HepG2 (cell line): Measurements from ENCODE around the gene CYP4V2. TPM values are rescaled to one million over a fixed set of nuclear protein-coding genes. Genes with fewer than 3 reads are reported as not detected.

Experiments
- BHLHE40 ChIP-seq: IDR thresholded peaks from 2 replicates; pipeline ENCODE4 v1.6.1; 2011; ENCODE audit warnings: low read length, improper control_type of control experiment
- BRCA1 ChIP-seq: sonication (generic); formaldehyde crosslinking; IDR thresholded peaks from 2 replicates; pipeline ENCODE4 v1.4.0; 2020; ENCODE audit warnings: missing genetic modification reagents
- GATAD2A ChIP-seq: IDR thresholded peaks from 2 replicates; pipeline ENCODE4 v1.6.1; 2016
- GRHL1 ChIP-seq: sonication (generic); formaldehyde crosslinking; conservative IDR thresholded peaks from 2 replicates; pipeline ENCODE4 v1.8.0; 2022; ENCODE audit warnings: missing genetic modification reagents
- HNF1B ChIP-seq: sonication (generic); formaldehyde crosslinking; IDR thresholded peaks from 2 replicates; pipeline ENCODE4 v1.5.1; 2020; ENCODE audit warnings: mild to moderate bottlenecking, moderate library complexity, missing genetic modification reagents
- HNF4A ChIP-seq: sonication (generic); formaldehyde crosslinking; IDR thresholded peaks from 2 replicates; pipeline ENCODE4 v1.4.0; 2020; ENCODE audit warnings: missing genetic modification reagents
- HOMEZ ChIP-seq: IDR thresholded peaks from 2 replicates; pipeline ENCODE4 v1.6.1; 2016; ENCODE audit warnings: low read depth
- MED1 ChIP-seq: sonication (generic); formaldehyde crosslinking; IDR thresholded peaks from 2 replicates; pipeline ENCODE4 v1.4.0; 2020; ENCODE audit warnings: missing genetic modification reagents
- MYC ChIP-seq: sonication (generic); formaldehyde crosslinking; IDR thresholded peaks from 2 replicates; pipeline ENCODE4 v1.9.0; 2021; ENCODE audit warnings: missing genetic modification reagents, borderline replicate concordance
- NCOA2 ChIP-seq: sonication (generic); formaldehyde crosslinking; IDR thresholded peaks from 2 replicates; pipeline ENCODE4 v1.8.0; 2022; ENCODE audit warnings: inconsistent platforms
- NPAS2 ChIP-seq: sonication (generic); formaldehyde crosslinking; IDR thresholded peaks from 2 replicates; pipeline ENCODE4 v1.8.0; 2022; ENCODE audit warnings: mild to moderate bottlenecking, missing genetic modification reagents, borderline replicate concordance
- NR2C2 ChIP-seq: sonication (generic); formaldehyde crosslinking; IDR thresholded peaks from 2 replicates; pipeline ENCODE4 v1.4.0; 2020; ENCODE audit warnings: missing genetic modification reagents, mild to moderate bottlenecking, moderate library complexity, borderline replicate concordance
- RAD21 ChIP-seq: fragments of 450-650 bp; formaldehyde crosslinking; IDR thresholded peaks from 2 replicates; pipeline ENCODE4 v1.5.0; 2020; ENCODE audit warnings: mild to moderate bottlenecking
- SAP130 ChIP-seq: IDR thresholded peaks from 2 replicates; pipeline ENCODE4 v1.6.1; 2016; ENCODE audit warnings: low read depth
- STAG1 ChIP-seq: sonication (generic); formaldehyde crosslinking; IDR thresholded peaks from 2 replicates; pipeline ENCODE4 v1.4.0; 2020; ENCODE audit warnings: missing genetic modification reagents
- USF2 ChIP-seq, 2 experiments: sonication (generic) in 1 of 2; formaldehyde crosslinking in 1 of 2; IDR thresholded peaks; 2 replicates each; pipeline versions ENCODE4 v1.5.1 to v1.6.1; 2011 to 2020; ENCODE audit warnings: borderline replicate concordance in 1 of 2, low read depth in 1 of 2, low read length in 1 of 2, mild to moderate bottlenecking in 1 of 2, missing genetic modification reagents in 1 of 2, moderate library complexity in 1 of 2
- ZFP36 ChIP-seq: fragments of 150-350 bp; IDR thresholded peaks from 2 replicates; pipeline ENCODE4 v1.6.1; 2018; ENCODE audit warnings: borderline replicate concordance, low read length, low read depth; ENCODE audit not compliant: partially characterized antibody
- ZGPAT ChIP-seq: IDR thresholded peaks from 2 replicates; pipeline ENCODE4 v1.6.1; 2016; ENCODE audit warnings: mild to moderate bottlenecking
- ZNF331 ChIP-seq: sonication (generic); formaldehyde crosslinking; IDR thresholded peaks from 2 replicates; pipeline ENCODE4 v1.4.0; 2020; ENCODE audit warnings: missing genetic modification reagents
- ZNF337 ChIP-seq: sonication (generic); formaldehyde crosslinking; IDR thresholded peaks from 2 replicates; pipeline ENCODE4 v1.5.1; 2020; ENCODE audit warnings: missing genetic modification reagents, low read depth, mild to moderate bottlenecking, borderline replicate concordance
- ZNF792 ChIP-seq: IDR thresholded peaks from 2 replicates; pipeline ENCODE4 v1.6.1; 2016
- ZSCAN9 ChIP-seq: IDR thresholded peaks from 2 replicates; pipeline ENCODE4 v1.6.1; 2016; ENCODE audit warnings: borderline replicate concordance
- polyA plus RNA-seq, 8 experiments: library from polyadenylated mRNA; depleted of rRNA in 3 of 8; stranded (reverse) in 7 of 8; unstranded in 1 of 8; fragments of >200 nt; fragmentation: Illumina TruSeq in 4 of 8; extraction: Trizol in 4 of 8; gene quantifications; 2 replicates each; pipeline versions ENCODE4 v1.2.1 to v1.2.3, GENCODE V29; 2011 to 2016; ENCODE audit warnings: low read depth in 4 of 8, missing spikeins in 1 of 8, mixed read lengths in 1 of 8; ENCODE audit not compliant: insufficient read depth in 1 of 8
- total RNA-seq, 5 experiments: library from RNA; depleted of rRNA; stranded (reverse); fragments of >200 nt; fragmentation: Illumina TruSeq; extraction: Trizol; gene quantifications; 2 replicates each; pipeline ENCODE4 v1.2.3, GENCODE V29; 2016; ENCODE audit warnings: low read depth in 1 of 5

Gene CYP4V2
- total and polyA plus RNA-seq, 2 of the 13 experiments (the other 11 are each of a cell fraction or from before 2014, with no cell fraction given): 4.7 to 7.2 TPM

- TF ChIP-seq ZSCAN9 (CRISPR knock-in tag) (0 out of 2 replicates have a peak, but pooled peaks have one; percentile 24), ZNF337 (CRISPR knock-in tag) (no peak), ZNF792 (CRISPR knock-in tag) (peak; percentile 31; the same call in 1 of the 2 replicates), ZFP36 (no peak), BRCA1 (CRISPR knock-in tag) (no peak), NCOA2 (CRISPR knock-in tag) (no peak), NPAS2 (CRISPR knock-in tag) (no peak), STAG1 (CRISPR knock-in tag) (peak; percentile 69), HOMEZ (0 out of 2 replicates have a peak, but pooled peaks have one; percentile 24), GATAD2A (CRISPR knock-in tag) (peak; percentile 64), USF2 (IDR thresholded peaks at IDR 0.05; ENCODE audit: low read depth, low read length) (no peak), USF2 (CRISPR knock-in tag; IDR thresholded peaks at IDR 0.05; ENCODE audit: borderline replicate concordance) (peak; percentile 52; the same call in 1 of the 2 replicates), ZGPAT (no peak), SAP130 (peak; percentile 56; the same call in 1 of the 2 replicates), HNF4A (CRISPR knock-in tag) (0 out of 2 replicates have a peak, but pooled peaks have one; percentile 14), ZNF331 (CRISPR knock-in tag) (peak; percentile 74), MYC (peak; percentile 85), HNF1B (CRISPR knock-in tag) (peak; percentile 39; the same call in 1 of the 2 replicates), NR2C2 (CRISPR knock-in tag) (no peak), RAD21 (peak; percentile 81), GRHL1 (CRISPR knock-in tag) (no peak), BHLHE40 (no peak; the same call in 1 of the 2 replicates), MED1 (CRISPR knock-in tag) (no peak)
Observed at GRCh38 chr4:186201535-186202230, 10.3 kb downstream of the CYP4V2 start (continued).
